HG03342 (cell line): ENCODE measurements around the gene PDLIM1.

ENCODE experiments used
- ATAC-seq: cut with Tn5 transposase; IDR thresholded peaks from one replicate; pipeline ENCODE4 v1.9.1; 2021; ENCODE audit warnings: mild to moderate bottlenecking, moderate library complexity; ENCODE audit not compliant: unreplicated experiment

PDLIM1 gene, protein sequence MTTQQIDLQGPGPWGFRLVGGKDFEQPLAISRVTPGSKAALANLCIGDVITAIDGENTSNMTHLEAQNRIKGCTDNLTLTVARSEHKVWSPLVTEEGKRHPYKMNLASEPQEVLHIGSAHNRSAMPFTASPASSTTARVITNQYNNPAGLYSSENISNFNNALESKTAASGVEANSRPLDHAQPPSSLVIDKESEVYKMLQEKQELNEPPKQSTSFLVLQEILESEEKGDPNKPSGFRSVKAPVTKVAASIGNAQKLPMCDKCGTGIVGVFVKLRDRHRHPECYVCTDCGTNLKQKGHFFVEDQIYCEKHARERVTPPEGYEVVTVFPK

DNA sequence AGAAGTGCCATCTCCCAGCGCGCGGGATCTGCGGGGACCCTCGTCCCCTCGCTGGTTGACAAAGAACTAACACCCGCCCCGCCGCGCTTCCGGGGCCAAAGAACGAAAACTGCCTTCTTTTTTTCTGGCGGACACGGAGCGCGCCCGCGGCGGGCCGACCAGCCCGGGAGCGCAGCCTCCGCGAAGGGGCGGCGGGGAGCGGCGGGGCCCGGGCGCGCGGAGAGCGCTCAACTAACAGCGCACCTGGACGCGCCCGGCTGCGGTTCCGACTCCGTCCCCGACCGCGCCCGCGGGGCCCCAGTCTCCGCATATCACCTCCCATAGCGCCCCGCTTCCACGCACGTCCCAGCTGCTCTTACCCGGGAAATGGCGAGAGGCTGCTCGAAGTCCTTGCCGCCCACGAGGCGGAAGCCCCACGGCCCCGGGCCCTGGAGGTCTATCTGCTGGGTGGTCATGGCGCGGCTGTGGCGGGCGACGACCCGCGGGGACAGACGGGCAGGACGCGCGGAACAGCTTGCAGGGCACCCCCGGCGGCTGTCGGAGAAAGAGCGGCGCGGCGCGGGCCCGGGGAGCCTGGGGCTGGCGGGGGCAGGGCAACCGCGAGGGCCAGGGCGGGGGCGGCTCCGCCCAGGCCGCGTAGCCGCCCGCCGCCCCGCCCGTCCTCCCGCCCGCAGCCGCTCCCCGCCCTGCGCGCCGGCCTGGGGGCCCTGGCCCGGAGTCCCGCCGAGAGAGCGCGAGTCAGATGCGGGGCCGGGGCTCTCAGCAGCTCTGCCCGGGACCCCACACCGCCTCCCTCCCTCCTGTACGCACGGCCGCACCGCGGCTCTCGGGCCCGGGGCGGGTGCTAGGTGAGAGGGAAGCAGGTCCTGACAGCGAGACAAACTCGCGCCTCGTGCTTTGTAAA is at the start of gene PDLIM1:
Gene PDLIM1 (minus strand): TSS at position 543 of the 904 bp plus-strand sequence. CDS start 88 bp downstream, at position 455.
- peak; percentile 48 for ATAC-seq

DNA sequence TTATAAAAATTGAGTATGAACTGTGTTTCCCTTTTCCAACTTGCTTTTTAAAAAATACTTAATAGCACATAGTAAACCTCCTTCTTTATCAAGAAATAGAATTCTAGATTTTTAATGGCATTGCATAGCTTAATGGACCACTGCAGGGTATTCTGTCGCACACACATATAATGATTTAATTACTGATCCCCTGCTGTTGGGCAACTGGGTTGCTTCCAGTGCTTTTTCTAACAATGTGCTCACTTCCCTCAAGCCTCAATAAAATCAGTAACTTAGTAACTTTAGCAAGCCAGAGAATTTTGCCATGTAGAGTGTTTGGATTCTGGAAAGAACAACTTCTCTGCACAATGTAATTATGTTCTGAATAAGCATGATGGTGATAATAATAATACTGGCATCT is 49.1 kb upstream of the PDLIM1 start:
- ATAC-seq: no peak

DNA sequence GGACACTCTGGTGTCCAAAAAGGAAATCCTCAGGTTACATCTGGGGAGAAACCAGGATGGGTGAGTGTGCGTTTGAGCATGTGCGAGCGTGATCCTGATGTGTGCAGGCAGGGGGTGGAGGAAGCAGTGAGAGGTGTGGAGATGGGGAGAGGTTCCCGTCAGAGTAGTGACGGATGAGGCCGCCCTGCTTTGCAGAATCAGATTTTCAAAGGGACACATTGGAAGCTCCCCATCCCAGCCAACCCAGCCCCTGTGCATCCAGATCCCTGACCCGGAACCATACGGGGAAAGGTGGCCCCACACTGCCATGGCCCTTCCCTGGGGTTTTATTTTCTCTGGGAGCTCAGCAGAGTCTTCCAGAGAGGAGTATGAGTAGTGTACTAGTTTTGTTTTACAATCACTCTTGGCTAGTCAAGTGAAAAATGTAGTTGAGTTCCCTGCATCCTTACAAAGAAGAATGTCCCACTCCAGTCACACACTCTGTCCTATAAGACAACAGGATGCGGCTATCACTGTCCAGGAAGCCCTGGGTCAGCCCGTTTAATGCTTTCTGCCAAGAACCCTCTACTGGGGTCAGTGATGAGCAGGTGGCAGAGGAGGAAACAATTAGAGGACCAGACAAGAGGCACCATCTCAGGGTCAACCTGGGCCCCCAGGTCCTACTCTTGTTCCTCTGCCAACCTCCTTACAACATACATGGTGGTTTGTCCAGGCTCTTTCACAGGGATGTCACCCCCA is 46.8 kb upstream of the PDLIM1 start:
- no peak for ATAC-seq

DNA sequence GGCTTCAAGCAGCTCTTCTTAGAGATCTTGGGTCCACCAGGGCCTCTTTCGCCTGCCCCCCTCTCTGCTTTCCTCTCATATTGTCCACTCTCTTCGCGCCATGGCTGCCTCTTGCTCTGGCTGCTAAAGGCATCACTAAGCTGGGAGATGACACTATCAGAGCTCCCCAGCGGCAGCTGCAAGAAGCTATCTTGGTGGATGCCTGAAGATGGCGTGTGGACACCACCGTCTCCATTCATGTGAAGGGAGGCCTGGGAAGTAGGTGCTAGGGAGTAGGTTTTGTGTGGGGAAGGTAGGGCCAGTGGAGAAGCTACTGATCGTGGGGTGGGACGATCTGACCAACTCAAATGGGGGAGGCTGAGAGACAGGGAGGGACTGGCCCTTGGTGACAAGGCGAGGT is 45.9 kb upstream of the PDLIM1 start:
- ATAC-seq: no peak

DNA sequence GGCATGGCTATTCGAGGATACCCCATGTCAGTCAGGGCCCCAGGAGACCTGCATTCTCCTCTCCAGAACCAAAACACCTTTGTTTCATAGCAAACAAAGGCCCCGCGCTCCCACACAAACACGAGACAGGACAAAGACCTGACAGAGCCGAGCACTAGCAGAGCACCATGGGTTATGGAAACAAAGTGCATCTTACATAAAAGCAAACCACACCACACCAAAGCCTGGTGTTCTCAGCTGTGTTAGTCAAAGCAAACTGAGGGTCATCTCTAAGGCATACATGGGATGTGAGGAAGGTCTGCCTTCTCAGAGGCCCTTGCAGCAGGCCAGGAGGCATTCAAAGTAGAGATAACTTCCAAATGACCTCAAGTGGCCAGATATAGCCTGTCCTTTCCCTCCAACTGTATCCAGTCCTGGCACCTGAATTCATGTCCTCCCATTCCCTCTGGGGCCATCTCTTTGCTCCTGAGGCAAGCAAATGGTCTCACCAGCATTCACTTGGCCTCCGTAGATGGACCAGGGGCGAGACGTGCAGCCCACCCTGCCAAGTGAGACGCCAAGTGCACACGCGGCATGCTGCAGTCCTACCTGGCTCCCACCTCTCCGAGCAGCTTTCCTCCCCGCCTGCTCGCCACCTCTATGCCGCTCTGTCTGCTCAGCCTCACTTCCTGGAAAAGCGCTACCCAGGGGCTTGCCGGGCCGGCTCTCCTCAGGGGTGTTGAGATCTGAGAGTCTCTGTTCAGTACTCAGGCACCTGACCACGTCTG is 45.3 kb upstream of the PDLIM1 start:
- no peak for ATAC-seq

DNA sequence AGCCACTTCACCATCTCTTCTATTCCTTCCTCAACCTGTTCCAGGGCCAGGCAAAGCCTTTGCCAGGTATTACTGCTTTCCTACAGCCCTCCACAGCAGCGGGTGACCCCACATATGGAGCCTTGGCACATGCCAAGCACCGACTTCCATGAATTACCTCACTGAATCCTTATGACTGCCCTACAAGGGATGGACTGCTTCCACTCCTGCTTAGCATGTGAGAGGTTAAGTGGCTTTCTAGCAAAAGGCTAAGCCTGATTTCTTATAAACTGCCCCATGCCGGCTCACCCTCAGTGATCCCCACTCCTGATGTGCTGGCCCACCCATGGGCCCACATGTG is 44.0 kb upstream of the PDLIM1 start:
- ATAC-seq: no peak

DNA sequence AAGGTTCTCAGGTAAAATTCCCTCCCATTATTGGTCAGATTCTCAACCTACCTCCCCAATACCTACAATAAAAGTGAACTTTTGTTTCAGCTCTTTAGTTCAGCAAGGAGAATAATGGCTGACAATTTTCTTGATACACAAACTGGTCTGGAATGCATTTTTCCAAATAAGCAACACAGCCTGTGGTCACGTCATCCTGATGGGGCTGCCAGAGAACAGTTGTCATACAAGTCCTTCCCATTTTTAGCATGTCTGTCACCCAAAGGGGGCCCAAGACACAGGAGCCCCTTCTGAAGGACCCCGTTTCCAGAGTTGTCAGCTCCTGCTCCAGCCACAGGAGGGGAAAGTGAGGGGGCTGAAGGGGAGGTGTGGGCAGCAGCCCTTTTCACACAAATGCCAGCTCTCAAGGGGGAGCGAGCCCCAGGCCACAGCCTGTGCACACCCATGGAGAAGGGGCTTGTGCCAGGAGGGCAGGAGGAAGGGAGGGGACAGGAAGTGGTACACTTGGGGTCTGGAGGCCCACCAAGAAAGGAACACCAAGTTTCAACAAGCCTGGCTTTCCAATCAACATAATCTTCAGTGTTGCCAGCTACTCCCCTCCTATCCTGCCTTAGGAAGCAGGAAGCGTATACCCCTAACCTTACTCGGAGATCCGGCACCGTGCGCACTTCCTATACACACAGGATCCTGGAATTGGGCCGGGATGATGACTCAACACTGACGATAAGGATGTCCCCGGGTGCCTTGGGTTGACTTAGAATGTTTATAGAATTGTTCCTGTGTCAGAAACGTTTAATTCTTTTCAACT is 43.4 kb upstream of the PDLIM1 start:
- ATAC-seq: no peak

DNA sequence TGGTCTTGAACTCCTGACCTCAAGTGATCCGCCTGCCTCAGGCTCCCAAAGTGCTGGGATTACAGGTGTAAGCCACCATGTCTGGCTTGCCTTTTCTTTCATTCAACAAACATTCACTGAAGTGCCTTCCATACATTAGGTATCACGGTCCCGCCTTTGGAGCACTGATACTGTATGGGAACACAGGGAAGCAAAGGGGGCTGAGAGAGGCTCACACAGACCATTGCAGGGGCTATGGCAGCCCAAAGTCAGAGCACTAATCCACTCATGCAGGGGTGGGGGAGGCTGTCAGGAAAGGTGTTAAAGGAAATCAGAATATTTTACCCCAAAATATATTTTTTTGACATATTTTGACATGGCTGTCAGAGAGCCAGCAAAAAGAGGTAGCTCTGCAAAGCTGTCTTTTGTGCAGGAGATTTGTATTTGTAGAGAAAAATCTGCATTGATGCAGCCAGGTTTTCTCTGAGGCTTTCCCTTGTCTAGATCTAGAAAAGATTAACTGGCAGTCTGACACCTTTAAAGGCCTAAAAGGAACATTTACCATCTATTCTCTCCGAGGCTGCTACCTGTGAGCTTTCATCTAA is 42.0 kb upstream of the PDLIM1 start:
- ATAC-seq: no peak

DNA sequence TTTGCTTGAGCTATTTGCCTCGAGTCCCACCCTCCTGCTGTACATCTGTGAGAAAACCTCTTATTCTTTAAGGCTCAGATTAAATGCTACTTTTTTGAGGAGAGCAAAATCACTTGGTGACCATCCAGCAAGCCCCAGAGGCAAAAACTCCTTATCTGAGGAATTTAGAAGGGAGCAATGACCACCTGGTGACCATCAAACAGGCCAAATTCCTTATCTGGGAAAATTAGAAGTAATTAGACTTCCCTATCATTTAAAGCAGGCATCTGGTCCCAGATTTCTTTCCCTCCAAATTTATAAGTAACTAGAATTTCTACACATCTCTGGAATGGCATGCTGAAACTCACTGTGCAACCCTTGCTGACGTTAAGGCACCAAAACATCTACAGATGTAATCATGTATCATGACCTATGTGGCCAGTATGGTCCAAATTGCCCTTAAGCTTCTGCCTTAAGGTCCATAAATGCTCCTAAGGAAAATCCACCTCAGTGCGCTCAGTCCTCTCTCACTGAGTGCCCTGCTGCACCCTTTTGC is 40.9 kb upstream of the PDLIM1 start:
- no peak for ATAC-seq

DNA sequence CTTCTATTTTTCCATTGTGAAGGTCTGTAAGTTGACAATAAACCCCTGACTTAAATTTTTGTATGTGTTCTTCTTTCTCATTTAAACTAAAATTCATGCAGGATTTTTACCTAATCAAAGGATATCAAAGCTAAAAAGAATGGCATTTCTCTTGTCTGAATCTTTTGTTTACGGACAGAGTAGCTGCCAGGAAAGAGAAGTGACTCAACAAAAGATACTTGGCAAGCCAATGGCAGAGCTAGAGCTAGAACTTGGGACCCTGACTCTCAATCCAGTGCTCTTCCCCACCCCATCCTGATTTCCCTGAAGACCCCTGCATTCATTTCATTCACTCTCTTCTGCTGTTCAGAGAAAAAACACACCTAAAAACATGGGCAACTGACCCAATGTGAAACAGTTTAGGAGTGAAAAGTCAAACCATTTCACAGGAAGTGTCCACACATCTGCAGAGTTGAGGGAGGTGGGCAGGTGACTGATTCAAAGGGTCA is 40.2 kb upstream of the PDLIM1 start:
- ATAC-seq: no peak

DNA sequence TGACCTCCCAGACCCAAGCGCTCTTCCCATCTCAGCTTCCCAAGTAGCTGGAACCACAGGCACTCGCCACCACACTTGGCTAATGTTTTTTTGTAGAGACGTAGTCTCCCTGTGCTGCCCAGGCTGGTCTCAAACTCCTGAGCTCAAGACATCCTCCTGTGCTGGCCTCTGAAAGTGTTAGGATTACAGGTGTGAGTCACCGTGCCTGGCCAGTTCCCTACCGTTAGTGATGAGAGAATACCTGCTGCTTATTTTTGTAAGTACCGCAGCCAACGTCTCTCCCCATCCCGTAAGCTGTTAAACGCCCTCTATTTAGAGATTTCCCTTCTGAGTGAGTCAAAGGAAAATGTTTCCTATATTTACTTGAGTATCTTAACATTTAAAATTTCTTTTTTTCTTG is 38.5 kb upstream of the PDLIM1 start:
- ATAC-seq: no peak

DNA sequence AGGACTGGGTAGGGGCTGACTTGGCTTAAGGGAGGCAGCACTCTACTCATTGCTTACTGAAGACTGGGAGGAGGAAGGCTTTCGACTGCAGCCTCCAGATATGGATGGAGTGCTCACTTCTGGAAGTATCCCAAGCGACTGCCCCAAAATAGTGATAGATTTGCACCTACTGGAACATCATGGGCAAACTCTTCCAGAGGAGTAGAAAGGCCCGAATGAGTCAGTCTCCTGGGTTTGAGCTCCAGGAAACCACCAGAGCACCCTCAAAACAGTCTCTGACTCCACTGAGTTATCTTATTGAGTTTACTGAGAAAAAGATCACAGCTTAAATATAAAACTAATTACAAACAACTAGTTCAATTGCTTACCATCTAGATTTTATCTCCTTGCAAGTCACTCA is 37.2 kb upstream of the PDLIM1 start:
- no peak for ATAC-seq

DNA sequence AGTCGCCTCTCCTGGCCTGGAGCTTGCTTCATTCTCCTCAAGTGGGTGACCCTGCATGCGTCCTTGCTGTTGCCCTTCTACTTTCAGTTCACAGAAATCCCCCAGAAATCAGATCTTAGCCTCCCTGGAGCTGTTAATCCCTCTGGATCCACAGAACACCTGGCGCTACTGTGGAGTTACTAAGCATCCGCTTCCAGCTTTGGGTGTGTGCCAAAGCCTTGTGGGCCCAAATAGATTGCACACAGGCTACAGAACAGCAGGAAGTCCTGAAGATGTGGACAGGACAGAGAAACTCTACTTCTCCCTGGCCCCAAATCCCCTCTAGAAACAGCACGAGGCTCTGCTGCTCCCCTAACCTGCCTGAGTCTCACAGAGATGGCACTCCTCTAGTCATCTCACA is 36.6 kb upstream of the PDLIM1 start:
- no peak for ATAC-seq

DNA sequence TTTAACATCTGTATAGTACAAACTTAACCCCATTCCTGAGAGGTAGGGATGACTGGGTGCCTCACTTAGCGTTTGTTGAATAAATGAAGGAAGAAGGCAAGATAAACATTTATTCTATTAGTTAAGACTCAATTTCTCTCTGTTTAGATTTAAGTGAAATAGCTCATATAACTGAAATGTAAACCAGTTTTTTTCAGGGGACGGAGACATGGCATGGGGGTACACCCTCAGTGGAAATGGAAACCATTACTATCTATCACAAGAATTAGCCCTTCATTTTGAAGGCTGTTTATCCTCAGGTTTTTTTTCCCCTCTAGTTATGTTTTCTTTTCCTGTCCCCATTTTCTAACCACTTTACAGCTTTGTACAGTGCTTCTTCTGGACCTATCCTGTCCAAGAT is 35.6 kb upstream of the PDLIM1 start:
- no peak for ATAC-seq

DNA sequence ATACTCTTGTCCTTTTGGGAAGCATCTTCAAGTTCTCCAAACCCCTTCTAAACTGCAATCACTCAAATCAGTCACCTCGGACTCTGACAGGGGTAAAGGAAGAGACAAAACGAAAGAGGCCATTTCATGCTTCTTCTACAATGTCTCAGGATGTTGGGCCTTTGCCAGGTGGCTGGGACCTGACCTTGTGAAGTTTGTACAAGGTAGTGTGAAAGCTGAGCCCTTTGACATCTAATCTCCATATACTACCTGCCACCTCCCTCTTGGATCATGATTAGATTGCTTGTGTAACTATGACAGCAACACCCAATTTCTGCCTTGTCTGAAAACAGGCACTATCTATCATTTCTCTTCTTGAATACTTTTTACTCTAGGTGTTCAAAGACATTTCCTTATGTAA is 35.1 kb upstream of the PDLIM1 start:
- ATAC-seq: no peak

DNA sequence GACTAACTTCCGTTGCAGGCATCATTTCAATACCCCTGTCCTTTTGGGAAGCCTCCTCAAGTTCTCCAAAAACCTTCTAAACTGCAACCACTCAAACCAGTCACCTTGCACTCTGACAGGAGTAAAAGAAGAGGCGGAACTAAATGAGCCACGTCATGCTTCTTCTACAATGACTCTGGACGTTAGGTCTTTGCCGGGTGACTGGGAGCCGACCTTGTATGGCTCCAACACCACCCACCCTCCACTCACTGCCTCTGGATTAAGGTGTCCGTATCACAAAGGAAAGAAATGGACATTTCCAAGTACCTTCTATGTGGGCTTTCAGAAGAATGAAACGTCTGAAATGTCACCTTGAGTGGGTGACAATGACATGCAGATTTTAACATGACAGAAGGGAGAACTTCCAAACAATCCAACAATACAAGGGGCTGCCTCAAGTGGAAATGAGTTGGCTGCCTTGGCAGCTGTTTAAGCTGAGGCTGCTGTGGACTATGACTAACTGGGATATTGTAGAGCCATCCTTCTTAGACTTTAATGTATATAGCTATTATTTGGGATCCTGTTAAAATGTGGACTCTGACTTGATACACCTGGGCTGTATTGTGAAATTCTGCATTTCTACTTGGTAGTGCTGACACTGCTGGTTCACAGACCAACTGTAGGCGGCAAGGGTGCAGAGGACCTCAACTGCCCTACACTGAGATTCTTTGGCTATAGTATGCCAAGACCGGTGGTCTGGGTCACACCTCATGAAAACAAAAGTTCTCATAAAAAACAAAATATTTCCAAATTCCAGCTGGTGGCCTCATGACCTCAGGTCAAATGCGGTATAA is 33.8 kb upstream of the PDLIM1 start:
- ATAC-seq: no peak

DNA sequence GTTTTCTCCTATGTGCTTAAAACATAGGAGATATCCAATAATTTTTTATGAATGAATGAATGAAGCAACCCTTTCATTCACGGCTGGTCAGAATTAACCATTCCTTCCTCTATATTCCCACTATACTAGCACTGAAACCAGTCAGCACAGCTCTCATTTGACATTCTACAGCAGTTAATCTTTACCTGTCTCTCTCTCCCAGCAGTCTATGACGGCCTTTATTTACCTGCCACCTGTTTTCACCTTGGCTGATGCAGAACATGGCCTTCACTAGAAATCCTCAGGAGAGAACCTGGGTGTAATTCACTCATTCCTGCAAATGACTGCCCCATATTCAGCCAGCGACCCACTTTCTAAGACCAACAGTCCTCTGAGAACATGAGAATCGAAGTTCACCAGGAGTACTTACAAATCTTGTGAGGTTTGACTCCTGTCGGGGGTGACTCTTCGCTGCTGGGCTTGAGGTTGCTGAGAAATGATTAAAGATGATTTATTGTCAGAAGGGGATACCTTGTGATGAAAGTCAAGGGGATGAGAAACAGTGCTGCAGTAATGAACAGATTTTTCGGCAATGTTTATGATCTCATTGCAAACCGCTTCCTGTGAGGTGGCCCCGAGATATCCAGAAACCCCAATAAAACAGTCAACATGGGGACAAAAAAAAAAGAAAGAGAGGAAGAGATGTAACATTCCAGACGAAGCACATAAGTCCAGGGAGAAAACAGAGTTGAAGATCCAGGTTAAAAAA is 30.9 kb upstream of the PDLIM1 start:
- ATAC-seq: no peak

DNA sequence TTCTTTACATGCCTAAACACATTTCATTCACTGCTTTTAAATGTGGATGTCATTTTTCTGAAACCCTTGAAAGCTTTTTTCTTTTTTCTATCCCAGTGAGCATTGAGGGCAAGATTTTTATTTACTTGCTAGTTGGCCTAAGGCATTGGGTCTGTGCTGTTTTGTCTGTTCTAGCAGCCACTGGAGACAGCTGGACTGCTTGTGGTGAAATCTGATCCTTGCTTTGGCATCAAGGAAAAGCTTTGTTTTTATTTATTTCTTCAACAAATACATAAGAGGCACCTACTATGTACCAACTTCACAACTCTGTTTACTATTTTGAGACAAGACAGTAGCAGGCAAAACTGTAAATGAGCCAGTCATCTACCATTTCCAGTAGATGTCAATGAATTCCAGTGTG is 28.4 kb upstream of the PDLIM1 start:
- no peak for ATAC-seq
